ENCODE data around the gene MBNL2. TPM values are rescaled to one million over a fixed set of nuclear protein-coding genes. Genes with fewer than 3 reads are reported as not detected.

Gene MBNL2
- total and polyA plus RNA-seq, 2 of the 13 experiments (the other 11 are each of a cell fraction or from before 2014, with no cell fraction given): 30.8 to 59.0 TPM

- Histone ChIP-seq H3K4me2 (ENCODE audit: low read depth, low read length) (peak overlapping the region; percentile 93), H3K79me2 (ENCODE audit: insufficient read depth, low read length) (peaks cover 29% of the 10 kb centered on the region), H3K27ac (ENCODE audit: extremely low read length, insufficient read depth, low read length) (peak overlapping the region; percentile 9), H3K4me3 (replicated peaks in 1 of 3; ENCODE audit: insufficient read depth in 1 of 3, low read depth in 2 of 3, low read length in 3 of 3) (peak overlapping the region; percentile 60 to 86 (median 65)), H4K20me1 (ENCODE audit: insufficient read depth, low read length) (no peaks in the 10 kb centered on the region), H3K9me3 (ENCODE audit: low read length) (no peaks in the 10 kb centered on the region), H3K9ac (ENCODE audit: insufficient read depth, low read depth, low read length) (peak overlapping the region; percentile 57), H3K36me3 (replicated peaks in 1 of 2; ENCODE audit: control insufficient read depth in 1 of 2, insufficient read depth in 2 of 2, low read length in 2 of 2) (no peaks in the 10 kb centered on the region), H3K27me3 (ENCODE audit: control insufficient read depth in 1 of 2, insufficient read depth in 2 of 2, low read length in 2 of 2) (no peaks in the 10 kb centered on the region), H3K4me1 (ENCODE audit: insufficient read depth, low read length) (peaks cover 43% of the 10 kb centered on the region), H2AFZ (ENCODE audit: low read length) (peak overlapping the region; percentile 93)
- FAIRE-seq: no peak
- BruUV-seq (replicated peaks): no TSS peak
- no peak for ATAC-seq
- in situ Hi-C loops (cut with HindIII; ENCODE audit: extremely low pct_ligation_motif_present, low pct_unique_long_range_greater_than_20kb): loop anchor here (5.0 kb wide), 1 partner anchor 145 kb away; no protein-coding TSS in a partner anchor
- ChIA-PET POLR2A (interaction anchor here (0.5 to 1.8 kb wide), 10 partner anchors 9 to 1379 kb away, joined by 3 to 6 read pairs (median 4); partner anchors contain the start of genes MBNL2 and UGGT2), CTCF (ENCODE audit: low intra/inter-chr PET ratio, low total read pairs) (no interaction called here)
- 19% methylated on average over 19 of the region's 19 CpGs for WGBS (ENCODE audit: low lambda C conversion rate)
- intact Hi-C loops (cut with micrococcal nuclease; ENCODE audit: unreplicated experiment): loop anchor here (10.0 kb wide), 1 partner anchor 208 kb away; the partner anchor contains the start of gene MBNL2
- DNase-seq (ENCODE audit: low spot score): no peak
- no peak for TF ChIP-seq ZNF503 (CRISPR knock-in tag; IDR thresholded peaks at IDR 0.05)
- TF ChIP-seq ZSCAN5A (CRISPR knock-in tag; IDR thresholded peaks at IDR 0.05; ENCODE audit: borderline replicate concordance): peak; percentile 21; the same call in 1 of the 2 replicates
- TF ChIP-seq ZNF451 (CRISPR knock-in tag; IDR thresholded peaks at IDR 0.05): no peak
- no peak for TF ChIP-seq BCLAF1 (IDR thresholded peaks at IDR 0.05)
- no peak for TF ChIP-seq ZNF33B (CRISPR knock-in tag; IDR thresholded peaks at IDR 0.05)
- no peak for TF ChIP-seq ZNF143 (CRISPR knock-in tag; IDR thresholded peaks at IDR 0.05)
- TF ChIP-seq ZNF484 (CRISPR knock-in tag; IDR thresholded peaks at IDR 0.05; ENCODE audit: borderline replicate concordance, low read depth): no peak
- 0 out of 2 replicates have a peak, but pooled peaks have one; percentile 25 for TF ChIP-seq ZNF580 (CRISPR knock-in tag; IDR thresholded peaks at IDR 0.05; ENCODE audit: borderline replicate concordance, low read depth)
- TF ChIP-seq CENPX (CRISPR knock-in tag; IDR thresholded peaks at IDR 0.05): no peak
- no peak for TF ChIP-seq GTF3A (CRISPR knock-in tag; conservative IDR thresholded peaks at IDR 0.05)
- no peak for TF ChIP-seq ZSCAN31 (CRISPR knock-in tag; IDR thresholded peaks at IDR 0.05; ENCODE audit: low read depth)
- no peak for TF ChIP-seq TRIM24 (CRISPR knock-in tag; IDR thresholded peaks at IDR 0.05)
- no peak for TF ChIP-seq ZBTB46 (CRISPR knock-in tag; IDR thresholded peaks at IDR 0.05; ENCODE audit: borderline replicate concordance)
- no peak for TF ChIP-seq ZSCAN9 (CRISPR knock-in tag; IDR thresholded peaks at IDR 0.05; ENCODE audit: borderline replicate concordance)
- no peak for TF ChIP-seq SOX6 (IDR thresholded peaks at IDR 0.05)
- TF ChIP-seq SOX6 (CRISPR knock-in tag; IDR thresholded peaks at IDR 0.05): peak; percentile 3; the same call in 1 of the 2 replicates
Measured at GRCh38 chr13:97432232-97432916, 210.2 kb downstream of the MBNL2 start.
